Neural cell (in vitro differentiated cells): ENCODE results near the gene KCNQ2. TPM values are rescaled to one million over a fixed set of nuclear protein-coding genes. Genes with fewer than 3 reads are reported as not detected.
A peak's percentile ranks its signal among the peaks of the same experiment; 100 is the strongest.

Source experiments
- H2AFZ ChIP-seq: fragments of 200-600, 300-800 bp; sonication (generic), shearing (Covaris generic); 2 replicates; pipeline ENCODE4 v1.6.0; 2014; ENCODE audit warnings: low read depth, mild to moderate bottlenecking, antibody characterized with exemption, low read length, moderate library complexity
- H3F3A ChIP-seq: fragments of 200-600 bp; shearing (Covaris generic); 2 replicates; pipeline ENCODE4 v1.6.1; 2016; ENCODE audit warnings: mild to moderate bottlenecking, moderate library complexity, mixed read lengths, antibody characterized with exemption, low read length; ENCODE audit not compliant: insufficient read depth, poor library complexity, severe bottlenecking
- H3K27ac ChIP-seq: fragments of 200-600, 300-800 bp; sonication (generic), shearing (Covaris generic); 2 replicates; pipeline ENCODE4 v1.5.1; 2014; ENCODE audit warnings: mild to moderate bottlenecking, low read length, moderate library complexity
- H3K27me3 ChIP-seq: fragments of 300-800, 200-600 bp; sonication (generic), shearing (Covaris generic); 2 replicates; pipeline ENCODE4 v1.6.0; 2014; ENCODE audit warnings: mild to moderate bottlenecking, low read depth, low read length, moderate library complexity; ENCODE audit not compliant: insufficient read depth
- H3K36me3 ChIP-seq: fragments of 300-800, 200-600 bp; sonication (generic), shearing (Covaris generic); 2 replicates; pipeline ENCODE4 v1.5.1; 2014; ENCODE audit warnings: mild to moderate bottlenecking, antibody characterized with exemption, low read length, moderate library complexity; ENCODE audit not compliant: insufficient read depth
- H3K4me2 ChIP-seq: fragments of 300-800, 200-600 bp; sonication (generic), shearing (Covaris generic); 2 replicates; pipeline ENCODE4 v1.6.0; 2014; ENCODE audit warnings: mild to moderate bottlenecking, low read length
- H3K4me3 ChIP-seq: fragments of 300-800, 200-600 bp; sonication (generic), shearing (Covaris generic); 2 replicates; pipeline ENCODE4 v1.5.1; 2014; ENCODE audit warnings: mild to moderate bottlenecking, low read length, moderate library complexity
- H3K79me2 ChIP-seq: fragments of 200-600 bp; shearing (Covaris generic); replicated peaks from 2 replicates; pipeline ENCODE4 v1.6.0; 2014; ENCODE audit warnings: mild to moderate bottlenecking, low read length, moderate library complexity; ENCODE audit not compliant: insufficient read depth
- H3K9ac ChIP-seq: fragments of 300-800, 200-600 bp; sonication (generic), shearing (Covaris generic); 2 replicates; pipeline ENCODE4 v1.6.1; 2016; ENCODE audit warnings: mild to moderate bottlenecking, low read length, mixed read lengths
- H3K9me2 ChIP-seq: fragments of 200-600 bp; shearing (Covaris generic); 2 replicates; pipeline ENCODE4 v1.6.1; 2016; ENCODE audit warnings: mild to moderate bottlenecking, low read length, mixed read lengths; ENCODE audit not compliant: insufficient read depth
- H3K9me3 ChIP-seq: fragments of 200-600, 300-800 bp; sonication (generic), shearing (Covaris generic); 2 replicates; pipeline ENCODE4 v1.6.1; 2016; ENCODE audit warnings: mild to moderate bottlenecking, mixed run types, low read length, moderate library complexity, mixed read lengths
- H4K20me1 ChIP-seq: fragments of 200-600 bp; shearing (Covaris generic); 2 replicates; pipeline ENCODE4 v1.6.1; 2016; ENCODE audit warnings: mild to moderate bottlenecking, mixed run types; ENCODE audit not compliant: insufficient read depth
- EP300 ChIP-seq: fragments of 450-650 bp; conservative IDR thresholded peaks from 2 replicates; pipeline ENCODE4 v1.6.1; 2014; ENCODE audit warnings: antibody characterized with exemption, mild to moderate bottlenecking, moderate library complexity; ENCODE audit not compliant: poor library complexity, severe bottlenecking
- EZH2 ChIP-seq: fragments of 200-600, 300-800 bp; shearing (Covaris generic), sonication (generic); IDR thresholded peaks from 2 replicates; pipeline ENCODE4 v1.6.1; 2014; ENCODE audit warnings: antibody characterized with exemption, low read length, borderline replicate concordance, mild to moderate bottlenecking; ENCODE audit not compliant: insufficient read depth, poor library complexity, severe bottlenecking
- MXI1 ChIP-seq: fragments of 450-650 bp; conservative IDR thresholded peaks from 2 replicates; pipeline ENCODE4 v1.6.1; 2014; ENCODE audit warnings: antibody characterized with exemption, mild to moderate bottlenecking; ENCODE audit not compliant: poor library complexity, severe bottlenecking
- POLR2AphosphoS5 ChIP-seq: IDR thresholded peaks from 2 replicates; pipeline ENCODE4 v1.6.1; 2012
- RAD21 ChIP-seq: fragments of 450-650 bp; conservative IDR thresholded peaks from 2 replicates; pipeline ENCODE4 v1.6.1; 2014; ENCODE audit warnings: antibody characterized with exemption, mild to moderate bottlenecking, moderate library complexity
- SMC3 ChIP-seq: fragments of 450-650 bp; conservative IDR thresholded peaks from 2 replicates; pipeline ENCODE4 v1.6.1; 2014; ENCODE audit warnings: antibody characterized with exemption, mild to moderate bottlenecking, moderate library complexity; ENCODE audit not compliant: poor library complexity
- TAF1 ChIP-seq: IDR thresholded peaks from 2 replicates; pipeline ENCODE4 v1.6.1; 2012; ENCODE audit warnings: low read depth
- polyA plus RNA-seq: library from polyadenylated mRNA; depleted of rRNA; stranded (reverse); fragments of >200 nt; gene quantifications from 2 replicates; pipeline ENCODE4 v1.2.3, GENCODE V29; 2014
- TF ChIP-seq, protein P1 (sequence below): fragments of 450-650 bp; IDR thresholded peaks from 2 replicates; pipeline ENCODE4 v1.5.1; 2014; ENCODE audit warnings: antibody characterized with exemption, mild to moderate bottlenecking, moderate library complexity; ENCODE audit not compliant: poor library complexity, severe bottlenecking
- TF ChIP-seq, protein P2 (sequence below): IDR thresholded peaks from 2 replicates; pipeline ENCODE4 v1.6.1; 2012; ENCODE audit warnings: borderline replicate concordance

KCNQ2 gene
- polyA plus RNA-seq, 1 donor from 2014 or later = 84.7 TPM

DNA sequence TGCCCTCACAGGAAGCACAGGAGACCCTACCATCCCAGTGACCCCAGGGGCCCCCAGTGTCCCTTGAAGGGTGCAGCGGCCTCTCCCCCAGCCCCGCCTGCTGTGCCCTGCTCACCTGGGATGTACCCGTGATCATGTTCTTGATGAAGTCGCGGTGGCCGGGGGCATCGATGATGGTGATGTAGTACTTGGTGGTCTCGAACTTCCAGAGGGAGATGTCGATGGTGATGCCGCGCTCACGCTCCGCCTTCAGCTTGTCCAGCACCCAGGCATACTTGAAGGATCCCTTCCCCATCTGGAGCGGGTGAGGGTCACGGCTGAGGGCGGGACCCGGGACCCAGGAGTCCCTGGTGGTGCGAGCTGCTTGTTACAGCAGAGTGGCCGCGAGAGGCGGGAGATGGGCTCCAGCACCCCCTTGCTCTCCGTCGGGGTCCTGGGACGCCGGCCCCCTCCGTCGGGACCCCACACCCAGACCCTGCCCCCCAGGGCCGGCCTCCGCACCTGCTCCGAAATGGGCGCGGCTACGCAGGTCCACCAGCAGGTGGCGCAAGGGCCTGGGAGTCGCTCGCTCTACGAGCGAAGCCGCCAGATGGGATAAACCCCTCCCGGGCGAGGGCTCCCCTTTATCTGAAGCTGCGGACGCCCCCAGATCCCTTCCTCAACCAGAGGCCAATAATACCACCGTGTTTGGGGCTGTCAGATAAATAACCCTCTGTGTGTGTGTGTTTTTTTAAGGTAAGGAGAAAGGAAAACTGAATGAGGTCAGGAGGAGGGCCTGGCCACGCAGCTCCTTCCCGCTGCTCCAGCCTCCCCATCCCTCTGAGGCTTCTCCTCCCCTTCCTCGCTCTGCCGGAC, 23.5 kb upstream of the KCNQ2 start:
- Histone ChIP-seq H3K9me3 (no peaks in the 10 kb centered on the region), H3K27ac (peak overlapping the region; percentile 47), H3K4me2 (peak overlapping the region; percentile 78), H3K79me2 (peaks cover 3% of the 10 kb centered on the region), H3K9me2 (no peaks in the 10 kb centered on the region), H4K20me1 (no peaks in the 10 kb centered on the region), H3K36me3 (peaks cover 18% of the 10 kb centered on the region), H3F3A (no peaks in the 10 kb centered on the region), H3K27me3 (no peaks in the 10 kb centered on the region), H3K4me3 (peak overlapping the region; percentile 88), H2AFZ (no peak overlapping the region), H3K9ac (peak overlapping the region; percentile 85)
- peak; percentile 79 for TF ChIP-seq RAD21
- TF ChIP-seq, protein P1, sequence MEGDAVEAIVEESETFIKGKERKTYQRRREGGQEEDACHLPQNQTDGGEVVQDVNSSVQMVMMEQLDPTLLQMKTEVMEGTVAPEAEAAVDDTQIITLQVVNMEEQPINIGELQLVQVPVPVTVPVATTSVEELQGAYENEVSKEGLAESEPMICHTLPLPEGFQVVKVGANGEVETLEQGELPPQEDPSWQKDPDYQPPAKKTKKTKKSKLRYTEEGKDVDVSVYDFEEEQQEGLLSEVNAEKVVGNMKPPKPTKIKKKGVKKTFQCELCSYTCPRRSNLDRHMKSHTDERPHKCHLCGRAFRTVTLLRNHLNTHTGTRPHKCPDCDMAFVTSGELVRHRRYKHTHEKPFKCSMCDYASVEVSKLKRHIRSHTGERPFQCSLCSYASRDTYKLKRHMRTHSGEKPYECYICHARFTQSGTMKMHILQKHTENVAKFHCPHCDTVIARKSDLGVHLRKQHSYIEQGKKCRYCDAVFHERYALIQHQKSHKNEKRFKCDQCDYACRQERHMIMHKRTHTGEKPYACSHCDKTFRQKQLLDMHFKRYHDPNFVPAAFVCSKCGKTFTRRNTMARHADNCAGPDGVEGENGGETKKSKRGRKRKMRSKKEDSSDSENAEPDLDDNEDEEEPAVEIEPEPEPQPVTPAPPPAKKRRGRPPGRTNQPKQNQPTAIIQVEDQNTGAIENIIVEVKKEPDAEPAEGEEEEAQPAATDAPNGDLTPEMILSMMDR = peak; percentile 94
- peak; percentile 89 for TF ChIP-seq SMC3
- TF ChIP-seq EZH2 = no peak
- peak; percentile 41 for TF ChIP-seq MXI1

- no peaks in the 10 kb centered on the region for H3K27me3 ChIP-seq
- no peak overlapping the region for H3K27ac ChIP-seq
- H3F3A ChIP-seq = no peaks in the 10 kb centered on the region
- H3K36me3 ChIP-seq = peaks cover 18% of the 10 kb centered on the region
- H3K9me2 ChIP-seq = no peaks in the 10 kb centered on the region
- no peak for TF ChIP-seq SMC3
- H4K20me1 ChIP-seq = no peaks in the 10 kb centered on the region
- no peaks in the 10 kb centered on the region for H3K9me3 ChIP-seq
- H3K4me3 ChIP-seq = peak overlapping the region; percentile 88
- no peak overlapping the region for H3K4me2 ChIP-seq
- peaks cover 3% of the 10 kb centered on the region for H3K79me2 ChIP-seq
- no peak overlapping the region for H2AFZ ChIP-seq
- H3K9ac ChIP-seq = peak overlapping the region; percentile 85
These were observed 22.8 kb upstream of the KCNQ2 start for GRCh38 chr20:63495167-63495720.

DNA sequence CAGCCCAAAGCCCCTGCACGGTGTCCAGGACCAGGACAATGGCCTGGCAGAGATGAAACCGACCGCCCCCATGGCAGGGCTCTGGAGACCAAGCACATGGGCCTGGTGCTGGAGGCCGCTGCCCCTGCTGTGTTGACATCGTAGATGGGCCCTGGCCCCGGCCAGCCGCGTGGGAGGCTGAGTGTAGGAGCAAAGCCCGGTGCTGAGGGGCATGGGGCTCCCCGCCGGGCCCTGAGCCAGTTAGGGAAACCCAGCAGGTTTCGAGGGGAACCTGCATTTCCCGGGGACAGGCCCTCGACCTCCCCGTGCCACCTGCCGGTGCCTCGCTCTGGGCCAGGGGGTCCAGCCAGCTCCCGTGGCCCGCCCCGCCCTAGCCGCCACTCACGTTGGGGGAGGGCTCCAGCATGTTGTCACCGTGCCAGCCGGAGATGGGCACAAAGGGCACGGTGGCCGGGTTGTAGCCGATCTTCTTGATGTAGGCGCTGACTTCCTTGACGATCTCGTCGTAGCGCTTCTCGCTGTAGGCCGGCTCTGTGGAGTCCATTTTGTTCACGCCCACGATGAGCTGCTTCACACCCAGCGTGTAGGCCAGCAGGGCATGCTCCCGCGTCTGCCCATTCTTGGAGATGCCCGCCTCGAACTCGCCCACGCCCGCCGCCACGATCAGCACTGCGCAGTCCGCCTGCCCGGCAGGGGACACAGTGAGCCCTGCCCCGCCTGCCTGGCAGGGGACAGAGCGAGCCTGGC, 22.1 kb upstream of the KCNQ2 start:
- TF ChIP-seq EZH2 (no peak), EP300 (no peak), RAD21 (no peak), TAF1 (no peak), MXI1 (no peak), POLR2AphosphoS5 (no peak), SMC3 (no peak)
- TF ChIP-seq, protein P2, sequence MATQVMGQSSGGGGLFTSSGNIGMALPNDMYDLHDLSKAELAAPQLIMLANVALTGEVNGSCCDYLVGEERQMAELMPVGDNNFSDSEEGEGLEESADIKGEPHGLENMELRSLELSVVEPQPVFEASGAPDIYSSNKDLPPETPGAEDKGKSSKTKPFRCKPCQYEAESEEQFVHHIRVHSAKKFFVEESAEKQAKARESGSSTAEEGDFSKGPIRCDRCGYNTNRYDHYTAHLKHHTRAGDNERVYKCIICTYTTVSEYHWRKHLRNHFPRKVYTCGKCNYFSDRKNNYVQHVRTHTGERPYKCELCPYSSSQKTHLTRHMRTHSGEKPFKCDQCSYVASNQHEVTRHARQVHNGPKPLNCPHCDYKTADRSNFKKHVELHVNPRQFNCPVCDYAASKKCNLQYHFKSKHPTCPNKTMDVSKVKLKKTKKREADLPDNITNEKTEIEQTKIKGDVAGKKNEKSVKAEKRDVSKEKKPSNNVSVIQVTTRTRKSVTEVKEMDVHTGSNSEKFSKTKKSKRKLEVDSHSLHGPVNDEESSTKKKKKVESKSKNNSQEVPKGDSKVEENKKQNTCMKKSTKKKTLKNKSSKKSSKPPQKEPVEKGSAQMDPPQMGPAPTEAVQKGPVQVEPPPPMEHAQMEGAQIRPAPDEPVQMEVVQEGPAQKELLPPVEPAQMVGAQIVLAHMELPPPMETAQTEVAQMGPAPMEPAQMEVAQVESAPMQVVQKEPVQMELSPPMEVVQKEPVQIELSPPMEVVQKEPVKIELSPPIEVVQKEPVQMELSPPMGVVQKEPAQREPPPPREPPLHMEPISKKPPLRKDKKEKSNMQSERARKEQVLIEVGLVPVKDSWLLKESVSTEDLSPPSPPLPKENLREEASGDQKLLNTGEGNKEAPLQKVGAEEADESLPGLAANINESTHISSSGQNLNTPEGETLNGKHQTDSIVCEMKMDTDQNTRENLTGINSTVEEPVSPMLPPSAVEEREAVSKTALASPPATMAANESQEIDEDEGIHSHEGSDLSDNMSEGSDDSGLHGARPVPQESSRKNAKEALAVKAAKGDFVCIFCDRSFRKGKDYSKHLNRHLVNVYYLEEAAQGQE = no peak
- TF ChIP-seq, protein P1 = no peak
- H3K27ac ChIP-seq = no peak overlapping the region
- H3K9me2 ChIP-seq = no peaks in the 10 kb centered on the region
- no peak overlapping the region for H3K9ac ChIP-seq
- no peaks in the 10 kb centered on the region for H3F3A ChIP-seq
- H3K4me3 ChIP-seq = no peak overlapping the region
- H3K9me3 ChIP-seq = no peaks in the 10 kb centered on the region
- H3K79me2 ChIP-seq = peaks cover 3% of the 10 kb centered on the region
- peaks cover 18% of the 10 kb centered on the region for H3K36me3 ChIP-seq
- H4K20me1 ChIP-seq = no peaks in the 10 kb centered on the region
- H2AFZ ChIP-seq = no peak overlapping the region
- H3K4me2 ChIP-seq = no peak overlapping the region
- no peaks in the 10 kb centered on the region for H3K27me3 ChIP-seq
